Stimulated activated memory B cell treated with anti-CD40 and anti-IgM and Interleukin-4, amounts not matched to agents 10 μg/mL and 1 μg/mL and 100 μg/mL, for 72 hours (primary cell): ENCODE measurements around the gene DYNLT1.
A peak's percentile ranks its signal among the peaks of the same experiment; 100 is the strongest.
"Not testable (repeated sequence)": the region's sequence is repeated elsewhere in the genome, so short reads cannot be mapped to it uniquely, and the experiment has no call there.

Experiments used
- ATAC-seq: fragments of 150-1000 bp; cut with Tn5 transposase; 2 replicates; pipeline ENCODE4 v1.10.0; 2021
- H3K27ac Mint-ChIP-seq: one replicate; pipeline ENCODE4 v1.8.0; 2022; ENCODE audit warnings: mild to moderate bottlenecking, mixed read lengths
- H3K27me3 Mint-ChIP-seq: one replicate; pipeline ENCODE4 v1.8.0; 2022; ENCODE audit warnings: mixed read lengths
- H3K36me3 Mint-ChIP-seq: one replicate; pipeline ENCODE4 v1.8.0; 2022; ENCODE audit warnings: mixed read lengths
- H3K4me1 Mint-ChIP-seq: one replicate; pipeline ENCODE4 v1.8.0; 2022; ENCODE audit warnings: mixed read lengths
- H3K4me3 Mint-ChIP-seq: one replicate; pipeline ENCODE4 v1.8.0; 2022; ENCODE audit warnings: mild to moderate bottlenecking, moderate library complexity, mixed read lengths
- H3K9me3 Mint-ChIP-seq: one replicate; pipeline ENCODE4 v1.8.0; 2022; ENCODE audit warnings: mixed read lengths

DYNLT1 gene

GRCh38 chr6:158635427-158636073 is 9.0 kb downstream of the DYNLT1 start:
- no peak overlapping the region for H3K27ac Mint-ChIP-seq
- ATAC-seq: no peak
- peaks cover 17% of the 10 kb centered on the region for H3K4me1 Mint-ChIP-seq

GRCh38 chr6:158634695-158635426 is 9.7 kb downstream of the DYNLT1 start:
- H3K4me1 Mint-ChIP-seq: peaks cover 10% of the 10 kb centered on the region
- H3K27me3 Mint-ChIP-seq: no peaks in the 10 kb centered on the region
- peaks cover 42% of the 10 kb centered on the region for H3K36me3 Mint-ChIP-seq
- H3K9me3 Mint-ChIP-seq: no peaks in the 10 kb centered on the region
- H3K27ac Mint-ChIP-seq: peak overlapping the region; percentile 17
- no peak overlapping the region for H3K4me3 Mint-ChIP-seq
- ATAC-seq: no peak

More at GRCh38 chr6:158635427-158636073, 9.0 kb downstream of the DYNLT1 start:
- Mint-ChIP-seq H3K4me3 (no peak overlapping the region), H3K27me3 (no peaks in the 10 kb centered on the region), H3K9me3 (no peaks in the 10 kb centered on the region), H3K36me3 (peaks cover 48% of the 10 kb centered on the region)

GRCh38 chr6:158633127-158633526 is 11.4 kb downstream of the DYNLT1 start:
- Mint-ChIP-seq H3K27ac (peak overlapping the region; percentile 15), H3K4me3 (no peak overlapping the region), H3K4me1 (no peaks in the 10 kb centered on the region), H3K36me3 (peaks cover 43% of the 10 kb centered on the region), H3K9me3 (no peaks in the 10 kb centered on the region), H3K27me3 (no peaks in the 10 kb centered on the region)
- ATAC-seq: no peak

GRCh38 chr6:158632538-158633119 is 11.9 kb downstream of the DYNLT1 start:
- H3K4me3 Mint-ChIP-seq, H3K4me1 Mint-ChIP-seq, ATAC-seq, H3K9me3 Mint-ChIP-seq, H3K27me3 Mint-ChIP-seq: not testable (repeated sequence)
- Mint-ChIP-seq H3K36me3 (peaks cover 47% of the 10 kb centered on the region), H3K27ac (peak overlapping the region; percentile 15)

GRCh38 chr6:158631678-158632537 is 12.6 kb downstream of the DYNLT1 start:
- no peak for ATAC-seq
- H3K36me3 Mint-ChIP-seq: peaks cover 48% of the 10 kb centered on the region
- H3K4me3 Mint-ChIP-seq: no peak overlapping the region
- peak overlapping the region; percentile 15 for H3K27ac Mint-ChIP-seq
- H3K27me3 Mint-ChIP-seq: no peaks in the 10 kb centered on the region
- no peaks in the 10 kb centered on the region for H3K9me3 Mint-ChIP-seq
- H3K4me1 Mint-ChIP-seq: no peaks in the 10 kb centered on the region

- H3K4me1 Mint-ChIP-seq: no peaks in the 10 kb centered on the region
- H3K36me3 Mint-ChIP-seq: peaks cover 48% of the 10 kb centered on the region
- no peaks in the 10 kb centered on the region for H3K9me3 Mint-ChIP-seq
- no peak for ATAC-seq
- H3K27ac Mint-ChIP-seq: no peak overlapping the region
- H3K4me3 Mint-ChIP-seq: no peak overlapping the region
- H3K27me3 Mint-ChIP-seq: no peaks in the 10 kb centered on the region
Observed at GRCh38 chr6:158630938-158631616, 13.5 kb downstream of the DYNLT1 start.

- H3K9me3 Mint-ChIP-seq: no peaks in the 10 kb centered on the region
- no peak for ATAC-seq
- peaks cover 44% of the 10 kb centered on the region for H3K36me3 Mint-ChIP-seq
- H3K4me3 Mint-ChIP-seq: no peak overlapping the region
- peak overlapping the region; percentile 22 for H3K27ac Mint-ChIP-seq
- H3K27me3 Mint-ChIP-seq: no peaks in the 10 kb centered on the region
- no peaks in the 10 kb centered on the region for H3K4me1 Mint-ChIP-seq
Observed at GRCh38 chr6:158629367-158630221, 14.9 kb downstream of the DYNLT1 start.

GRCh38 chr6:158628542-158628941 is 16.0 kb downstream of the DYNLT1 start:
- ATAC-seq: no peak
- peaks cover 44% of the 10 kb centered on the region for H3K36me3 Mint-ChIP-seq
- H3K27me3 Mint-ChIP-seq: no peaks in the 10 kb centered on the region
- H3K4me3 Mint-ChIP-seq: no peak overlapping the region
- H3K4me1 Mint-ChIP-seq: no peaks in the 10 kb centered on the region
- H3K27ac Mint-ChIP-seq: no peak overlapping the region
- no peaks in the 10 kb centered on the region for H3K9me3 Mint-ChIP-seq

GRCh38 chr6:158627940-158628211 is 16.7 kb downstream of the DYNLT1 start:
- peak overlapping the region; percentile 2 for H3K27ac Mint-ChIP-seq
- no peaks in the 10 kb centered on the region for H3K9me3 Mint-ChIP-seq
- no peaks in the 10 kb centered on the region for H3K4me1 Mint-ChIP-seq
- peaks cover 44% of the 10 kb centered on the region for H3K36me3 Mint-ChIP-seq
- ATAC-seq: no peak
- H3K27me3 Mint-ChIP-seq: no peaks in the 10 kb centered on the region
- no peak overlapping the region for H3K4me3 Mint-ChIP-seq

- Mint-ChIP-seq H3K4me3 (no peak overlapping the region), H3K36me3 (peaks cover 43% of the 10 kb centered on the region), H3K9me3 (no peaks in the 10 kb centered on the region), H3K27me3 (no peaks in the 10 kb centered on the region), H3K27ac (peak overlapping the region; percentile 2), H3K4me1 (no peaks in the 10 kb centered on the region)
- no peak for ATAC-seq
Observed at GRCh38 chr6:158627168-158627939, 17.2 kb downstream of the DYNLT1 start.

GRCh38 chr6:158626360-158627167 is 18.0 kb downstream of the DYNLT1 start:
- Mint-ChIP-seq H3K4me1 (no peaks in the 10 kb centered on the region), H3K36me3 (peaks cover 37% of the 10 kb centered on the region), H3K27me3 (no peaks in the 10 kb centered on the region), H3K9me3 (no peaks in the 10 kb centered on the region), H3K27ac (peak overlapping the region; percentile 2), H3K4me3 (no peak overlapping the region)
- ATAC-seq: peak; percentile 37

- Mint-ChIP-seq H3K4me3 (no peak overlapping the region), H3K27me3 (no peaks in the 10 kb centered on the region), H3K9me3 (no peaks in the 10 kb centered on the region), H3K36me3 (peaks cover 33% of the 10 kb centered on the region), H3K4me1 (no peaks in the 10 kb centered on the region), H3K27ac (no peak overlapping the region)
- no peak for ATAC-seq
Observed at GRCh38 chr6:158625881-158626305, 18.6 kb downstream of the DYNLT1 start.
